Stimulated activated CD4-positive, alpha-beta T cell treated with anti-CD3 and anti-CD28 coated beads, Interleukin-4, amount 100 ng/mL, for 24 hours (primary cell): ENCODE data around the gene CRADD.
"Not testable (repeated sequence)": the region's sequence is repeated elsewhere in the genome, so short reads cannot be mapped to it uniquely, and the experiment has no call there.

Experiments used
- DNase-seq: peaks from one replicate; pipeline ENCODE4 v3.0.0-alpha.2; 2020

The CRADD gene

DNA sequence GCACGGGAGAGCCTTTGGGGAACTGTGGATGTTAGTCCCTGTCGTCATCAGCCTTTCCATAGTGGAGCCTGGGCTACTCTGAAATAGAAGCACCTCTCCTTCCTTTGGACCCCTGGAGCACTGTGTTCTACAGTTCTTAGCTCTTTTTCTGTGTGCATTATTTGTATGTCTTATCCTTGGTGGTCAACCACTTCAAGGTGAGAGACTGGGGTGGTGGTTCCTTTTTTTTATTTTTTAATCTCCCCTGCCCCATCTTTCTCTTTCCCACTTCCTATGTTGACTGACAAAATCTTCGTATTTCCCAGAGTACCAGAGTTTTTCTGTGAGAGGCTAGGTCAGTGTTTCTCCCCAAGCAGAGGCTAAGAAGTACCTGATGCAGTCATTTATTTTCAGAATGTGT, 111.7 kb downstream of the CRADD start:
- no peak for DNase-seq

DNA sequence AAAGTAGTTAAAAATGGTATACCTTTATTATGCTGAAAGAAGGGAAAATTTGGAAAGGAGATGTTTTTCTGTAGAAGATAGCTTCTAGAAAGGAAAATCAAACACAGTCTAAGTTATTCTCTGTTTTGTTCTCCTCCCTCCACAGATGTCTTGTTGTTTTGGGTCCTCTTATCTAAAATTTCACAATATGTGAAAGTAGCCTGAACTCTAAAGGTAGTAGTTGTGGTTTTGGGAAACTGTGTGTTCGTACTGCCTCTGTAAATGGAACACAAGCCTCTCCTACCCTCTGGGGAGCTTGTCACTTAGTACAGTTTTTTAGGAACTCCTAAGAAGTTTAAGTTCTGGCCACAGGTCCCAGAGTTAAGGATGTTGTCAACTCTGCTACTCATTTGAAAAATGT, 112.6 kb downstream of the CRADD start:
- DNase-seq = no peak

GRCh38 chr12:93790472-93791152, 113.4 kb downstream of the CRADD start:
- peak; percentile 25 for DNase-seq

DNA sequence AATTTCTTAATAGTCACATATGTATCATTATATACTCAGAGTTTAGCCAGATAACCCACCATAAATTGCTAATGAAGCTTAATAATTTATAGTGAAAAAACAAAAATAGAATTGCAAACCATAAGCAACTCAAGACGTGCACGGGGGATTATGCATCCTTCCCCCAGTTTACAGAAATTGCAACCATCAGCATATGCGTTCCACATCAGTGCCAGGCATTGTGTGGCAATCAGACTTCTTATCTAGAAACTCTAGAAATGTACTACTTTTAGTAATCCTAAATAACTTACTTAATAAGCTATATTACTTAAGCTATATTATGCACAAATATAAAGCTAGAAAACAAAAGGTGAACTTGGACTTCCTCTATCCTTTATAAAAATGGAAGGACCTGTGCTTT, 115.8 kb downstream of the CRADD start:
- no peak for DNase-seq

- no peak for DNase-seq
Observed at GRCh38 chr12:93793983-93794382, 116.8 kb downstream of the CRADD start.

DNA sequence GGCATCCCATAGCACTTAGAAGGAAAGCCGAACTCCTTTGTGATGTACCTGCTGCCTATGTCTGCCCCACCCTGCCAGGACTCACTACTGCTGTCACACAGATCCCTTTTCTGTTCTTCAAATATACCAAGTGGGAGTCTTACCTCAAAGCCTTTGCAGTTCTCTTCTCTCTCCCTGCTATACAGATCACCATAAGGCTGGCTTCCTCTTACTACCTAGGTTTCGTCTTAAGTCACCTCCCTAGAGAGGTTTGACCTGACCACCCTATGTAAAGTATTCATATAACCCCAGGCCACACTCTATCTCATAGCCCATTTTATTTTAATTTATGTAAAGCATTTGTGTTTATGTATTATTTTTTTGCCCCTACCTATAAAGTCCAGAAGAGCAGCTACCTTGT, 117.6 kb downstream of the CRADD start:
- DNase-seq = no peak

DNA sequence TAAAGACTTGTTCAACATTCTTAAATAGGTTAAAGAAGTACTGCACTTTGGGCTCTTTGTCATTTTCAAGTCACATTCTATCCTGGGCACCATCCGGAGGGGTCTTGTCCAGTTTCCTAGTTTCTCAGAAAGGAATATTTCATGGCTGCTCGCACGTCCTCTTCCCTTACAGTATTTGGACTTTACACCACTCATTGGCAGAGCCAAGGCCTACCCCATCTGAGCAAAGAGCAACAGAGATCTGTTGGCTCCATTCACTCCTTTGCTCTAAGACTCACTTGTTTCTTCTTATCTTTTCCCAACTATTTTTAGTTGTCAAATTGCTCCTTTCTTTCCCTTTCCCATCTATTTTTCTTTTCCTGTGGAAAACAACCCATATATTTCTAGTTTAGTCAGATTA, 118.2 kb downstream of the CRADD start:
- no peak for DNase-seq

DNA sequence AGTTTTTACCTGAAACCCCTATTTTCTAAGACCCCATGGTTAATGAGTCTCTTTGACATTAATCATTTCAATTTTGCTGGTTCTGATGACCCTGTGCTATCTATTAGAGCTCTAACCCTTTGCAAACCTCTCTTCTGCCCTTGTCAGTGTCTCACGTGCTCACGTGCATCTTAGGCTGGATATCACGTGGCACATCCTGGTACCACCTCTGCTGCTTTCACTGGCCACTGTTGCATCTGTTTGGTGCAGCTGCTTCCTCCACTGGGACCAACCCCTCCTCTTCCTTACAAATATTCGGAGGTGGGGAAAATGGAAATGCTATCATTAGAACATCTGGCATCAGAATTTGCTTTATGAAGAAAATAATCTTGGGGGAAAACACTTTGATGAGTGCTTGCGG, 119.6 kb downstream of the CRADD start:
- no peak for DNase-seq

GRCh38 chr12:93798279-93799151, 121.3 kb downstream of the CRADD start:
- DNase-seq = no peak

GRCh38 chr12:93801666-93802065, 124.5 kb downstream of the CRADD start:
- DNase-seq = not testable (repeated sequence)

GRCh38 chr12:93802293-93802692, 125.1 kb downstream of the CRADD start:
- no peak for DNase-seq

GRCh38 chr12:93802698-93803423, 125.7 kb downstream of the CRADD start:
- DNase-seq = no peak

DNA sequence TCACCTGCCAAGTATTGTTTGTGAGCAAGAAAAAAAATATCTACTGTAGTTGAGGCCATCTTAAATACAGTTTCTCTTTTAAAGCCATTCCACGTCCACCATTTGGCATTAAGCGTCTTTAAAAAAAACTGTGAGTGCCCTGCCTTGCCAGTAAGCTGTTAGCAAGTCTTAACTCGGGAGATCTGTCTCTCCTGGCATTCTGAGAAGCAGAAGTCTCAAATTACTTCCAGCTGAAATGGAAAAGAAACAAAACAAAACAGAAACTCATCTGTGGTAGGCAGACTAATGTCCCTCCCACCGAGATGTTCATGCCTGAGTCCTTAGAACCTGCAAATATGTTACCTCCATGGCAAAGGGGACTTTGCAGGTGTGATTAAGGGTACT, 126.2 kb downstream of the CRADD start:
- no peak for DNase-seq

GRCh38 chr12:93804392-93805179, 127.4 kb downstream of the CRADD start:
- DNase-seq = no peak

- no peak for DNase-seq
Observed at GRCh38 chr12:93805736-93806141, 128.6 kb downstream of the CRADD start.

GRCh38 chr12:93807354-93807753, 130.2 kb downstream of the CRADD start:
- DNase-seq = no peak

GRCh38 chr12:93808169-93808899, 131.2 kb downstream of the CRADD start:
- DNase-seq = no peak

DNA sequence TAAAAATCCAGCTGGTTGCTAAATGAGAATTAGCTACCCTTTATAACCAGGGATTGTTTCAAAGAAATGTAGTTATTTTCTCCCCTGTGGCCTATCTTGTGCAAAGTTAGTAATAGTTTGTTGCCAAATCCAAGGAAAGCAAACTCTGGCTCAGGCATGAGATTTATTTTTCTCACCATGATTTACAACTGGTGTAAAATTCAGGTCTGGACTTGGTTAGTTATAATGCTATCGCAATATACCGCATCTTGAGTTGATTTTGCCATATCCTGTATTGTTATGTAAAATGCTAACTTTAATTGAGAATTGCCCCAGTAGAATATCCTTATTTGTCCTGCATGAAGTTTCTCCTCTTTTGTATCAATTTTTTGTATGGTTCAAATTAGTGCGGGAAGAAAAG, 135.5 kb downstream of the CRADD start:
- DNase-seq = no peak

GRCh38 chr12:93813186-93813585, 136.0 kb downstream of the CRADD start:
- DNase-seq = no peak

- no peak for DNase-seq
Observed at GRCh38 chr12:93813972-93814821, 137.0 kb downstream of the CRADD start.

- DNase-seq = no peak
Observed at GRCh38 chr12:93818488-93819049, 141.4 kb downstream of the CRADD start.
